ENCODE results near the gene TLR10.
A peak's percentile ranks its signal among the peaks of the same experiment; 100 is the strongest.
"Not testable (repeated sequence)": the region's sequence is repeated elsewhere in the genome, so short reads cannot be mapped to it uniquely, and the experiment has no call there.

The TLR10 gene

DNA sequence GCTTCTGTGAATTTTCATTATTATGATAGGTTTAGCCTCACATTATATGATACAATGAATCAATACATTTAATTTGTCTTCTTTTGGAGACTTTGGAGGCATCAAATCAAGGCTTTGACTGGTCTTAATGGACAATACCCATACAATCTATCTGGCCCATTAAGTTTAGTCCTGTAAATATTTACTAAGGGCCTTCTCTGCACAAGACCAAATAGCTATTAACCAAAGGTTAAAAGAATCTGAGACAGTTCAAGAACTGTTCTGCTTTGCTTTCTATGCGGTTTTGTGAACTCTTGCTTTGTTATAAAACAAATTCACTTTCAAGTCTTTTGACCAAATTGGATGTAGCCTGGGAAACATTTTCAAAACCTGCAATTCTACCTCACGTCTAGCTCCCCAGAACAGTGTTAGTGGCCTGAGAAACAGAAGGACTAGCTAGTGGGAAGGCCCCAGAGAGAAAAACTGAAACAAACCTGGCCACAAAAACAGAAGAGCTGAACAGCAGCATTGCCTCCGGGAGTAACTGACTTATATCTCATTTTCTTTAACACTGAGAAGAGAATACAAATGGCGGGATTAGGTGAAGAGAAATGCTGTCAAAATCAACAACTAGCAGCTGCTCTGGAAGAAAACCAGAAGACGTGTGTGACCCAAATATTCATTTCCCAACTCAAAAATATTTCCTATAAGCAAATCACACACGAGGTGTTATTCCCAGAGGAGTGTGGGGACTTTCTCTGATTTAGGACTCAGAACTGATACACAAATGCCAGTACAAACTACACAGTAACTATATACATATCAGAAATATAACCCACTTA lies 21.3 kb upstream of the TLR10 start:
- peak in 2 of 51 donors; percentile 27 to 73 for DNase-seq

GRCh38 chr4:38802561-38803355 lies 20.0 kb upstream of the TLR10 start:
- DNase-seq = no peak

DNA sequence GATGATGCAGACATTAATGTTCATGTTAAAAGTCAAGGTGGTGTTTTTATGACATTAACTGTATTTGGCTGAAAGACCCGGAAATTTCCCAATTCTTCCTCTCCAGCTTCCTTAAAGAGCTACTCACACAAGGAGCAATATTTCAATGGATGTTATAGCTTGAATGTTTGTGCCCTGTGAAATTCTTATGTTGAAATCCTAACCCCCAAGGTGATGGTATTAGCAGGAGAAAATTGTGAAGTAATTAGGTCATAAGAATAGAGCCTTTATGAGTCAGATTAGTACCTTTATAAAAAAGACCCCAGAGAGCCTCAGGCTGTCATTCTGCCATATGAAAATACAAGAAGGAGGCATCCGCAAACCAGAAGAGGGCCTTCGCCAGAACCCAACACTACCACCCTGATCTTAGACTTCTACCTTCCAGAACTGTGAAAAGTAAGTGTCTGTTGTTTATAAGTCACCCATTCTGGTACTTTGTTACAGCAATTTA lies 18.2 kb upstream of the TLR10 start:
- no peak for DNase-seq

DNA sequence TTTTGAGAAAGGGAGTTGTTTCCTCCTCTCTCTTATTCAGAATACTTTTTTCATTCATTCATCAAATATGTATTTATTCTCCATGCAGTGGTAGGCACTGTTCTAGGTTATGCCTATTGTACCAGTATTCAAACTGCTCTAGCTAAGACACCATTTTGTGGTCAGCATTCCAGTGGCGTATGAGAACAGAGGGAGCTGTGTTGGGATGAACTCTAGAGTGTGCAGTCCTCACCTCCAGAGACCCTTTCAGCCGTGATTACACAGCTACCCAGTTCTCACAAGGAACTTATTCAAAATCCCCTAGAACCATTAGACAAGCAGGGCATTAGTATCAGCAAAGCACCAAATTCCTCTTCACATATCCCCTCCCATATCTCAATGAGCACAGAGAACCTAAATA lies 17.6 kb upstream of the TLR10 start:
- DNase-seq = no peak

DNA sequence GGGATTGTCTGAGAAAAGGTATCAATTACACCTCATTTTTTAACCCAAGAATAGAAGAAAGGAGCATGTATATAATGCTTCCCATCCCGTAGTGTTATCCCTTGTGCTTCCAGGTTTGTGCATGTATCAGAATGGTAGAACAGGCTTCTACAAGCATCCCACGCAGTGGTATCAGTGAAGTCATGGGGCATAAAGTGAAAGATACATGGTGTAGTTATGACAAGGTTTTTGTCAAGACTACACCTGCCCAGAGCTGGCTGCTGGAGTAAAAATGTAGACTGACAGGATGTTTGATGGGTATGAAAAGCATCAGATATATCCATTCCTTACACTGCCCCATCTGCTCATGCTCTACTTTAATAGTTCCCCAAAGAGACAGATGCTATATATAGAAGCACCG lies 12.3 kb upstream of the TLR10 start:
- DNase-seq = no peak

- DNase-seq = no peak
Observed at GRCh38 chr4:38794051-38794450, 11.3 kb upstream of the TLR10 start.

GRCh38 chr4:38791010-38791409 lies 8.2 kb upstream of the TLR10 start:
- DNase-seq = no peak

GRCh38 chr4:38788317-38788716 lies 5.5 kb upstream of the TLR10 start:
- no peak for DNase-seq

DNA sequence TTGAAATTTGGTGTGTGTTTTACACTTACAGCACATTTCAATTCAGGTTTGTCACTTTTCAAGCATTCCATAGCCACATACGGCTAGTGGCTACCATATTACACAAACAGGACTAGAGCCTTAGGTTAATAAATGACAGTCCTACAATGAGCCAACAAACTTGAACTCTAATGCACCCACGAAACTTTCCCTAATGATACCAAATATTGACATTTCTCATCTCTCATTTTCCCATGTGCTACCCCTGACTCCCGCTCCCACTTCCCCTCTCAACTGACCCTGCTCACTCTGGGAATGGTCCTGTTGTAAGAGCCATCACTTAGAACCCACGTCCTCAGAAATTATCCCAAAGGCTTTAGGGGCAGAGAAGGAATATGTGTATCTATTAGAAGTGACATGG lies 4.9 kb upstream of the TLR10 start:
- DNase-seq = no peak

- peak in 9 of 51 donors; percentile 8 to 38 (median 24) for DNase-seq
Observed at GRCh38 chr4:38785901-38786402, 3.2 kb upstream of the TLR10 start.

DNA sequence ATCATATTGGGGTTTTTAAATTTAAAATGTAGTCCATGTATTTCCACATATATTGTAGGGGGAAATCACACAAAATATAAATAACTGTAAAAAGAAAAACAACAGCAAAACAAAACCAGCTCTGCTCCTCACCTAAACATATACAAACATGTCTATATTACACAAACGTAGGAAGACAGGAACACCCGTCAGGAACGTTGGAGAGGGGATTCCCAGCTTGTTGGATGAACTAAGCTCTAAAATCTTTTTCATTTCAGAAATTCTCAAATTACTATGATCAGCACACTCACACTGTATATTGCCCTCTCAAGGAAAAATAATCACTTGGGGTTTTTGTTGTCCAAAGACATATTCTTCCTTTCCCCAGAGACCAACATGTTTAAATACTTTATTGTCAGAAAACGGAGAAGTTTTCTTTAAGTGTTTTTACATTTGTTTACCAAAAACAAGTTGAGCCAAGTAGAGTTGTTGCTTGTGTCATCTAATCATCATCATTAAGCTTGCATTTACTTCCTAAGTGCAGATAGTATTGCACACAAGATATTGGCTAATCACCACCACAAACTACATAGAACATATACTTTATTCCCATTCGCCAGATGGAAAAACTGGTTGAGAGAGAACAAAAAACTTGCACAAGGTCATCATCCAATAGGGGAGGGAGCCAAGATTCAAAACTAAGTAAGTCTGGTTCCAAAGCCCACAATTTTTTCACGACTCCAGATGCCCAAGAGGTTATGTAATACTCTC lies 2.4 kb upstream of the TLR10 start:
- DNase-seq = no peak

GRCh38 chr4:38784141-38784540 lies 1.4 kb upstream of the TLR10 start:
- DNase-seq = no peak

- no peak for DNase-seq
Observed at GRCh38 chr4:38783109-38783460, 295 bp upstream of the TLR10 start.

- no peak for DNase-seq
Observed at GRCh38 chr4:38781854-38782261, 932 bp downstream of the TLR10 start.

DNA sequence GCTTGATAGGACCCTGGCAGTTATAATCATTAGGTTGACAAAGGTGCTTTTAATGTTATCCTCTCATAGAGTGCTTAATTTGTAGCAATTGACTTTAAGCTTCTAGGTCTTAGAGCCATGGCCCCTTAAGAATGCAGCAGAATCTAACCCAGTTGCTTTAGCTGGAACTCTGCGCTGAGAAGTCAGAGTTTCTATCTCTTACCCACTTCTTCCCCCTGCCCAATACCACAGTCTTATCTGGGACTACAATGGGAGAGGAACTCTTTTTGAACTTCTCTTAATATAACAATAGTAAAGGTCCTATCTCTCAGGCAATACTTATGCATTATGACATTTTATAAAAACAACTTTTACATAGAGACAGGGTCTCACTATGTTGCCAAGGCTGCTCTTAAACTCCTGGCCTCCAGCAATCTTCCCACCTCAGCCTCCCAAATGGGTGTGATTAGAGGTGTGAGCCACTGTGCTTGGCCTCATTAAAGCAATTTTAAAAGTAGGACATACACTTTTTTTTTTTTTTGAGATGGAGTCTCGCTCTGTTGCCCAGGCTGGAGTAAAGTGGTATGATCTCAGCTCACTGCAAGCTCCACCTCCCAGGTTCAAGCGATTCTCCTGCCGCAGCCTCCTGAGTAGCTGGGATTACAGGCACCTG lies 1.8 kb downstream of the TLR10 start:
- DNase-seq = no peak

GRCh38 chr4:38779790-38780189 lies 3.0 kb downstream of the TLR10 start:
- DNase-seq = no peak

GRCh38 chr4:38777925-38778324 lies 4.9 kb downstream of the TLR10 start:
- not testable (repeated sequence) for DNase-seq

- DNase-seq = no peak
Observed at GRCh38 chr4:38775326-38775725, 7.5 kb downstream of the TLR10 start.

- no peak for DNase-seq
Observed at GRCh38 chr4:38774181-38774955, 8.4 kb downstream of the TLR10 start.

DNA sequence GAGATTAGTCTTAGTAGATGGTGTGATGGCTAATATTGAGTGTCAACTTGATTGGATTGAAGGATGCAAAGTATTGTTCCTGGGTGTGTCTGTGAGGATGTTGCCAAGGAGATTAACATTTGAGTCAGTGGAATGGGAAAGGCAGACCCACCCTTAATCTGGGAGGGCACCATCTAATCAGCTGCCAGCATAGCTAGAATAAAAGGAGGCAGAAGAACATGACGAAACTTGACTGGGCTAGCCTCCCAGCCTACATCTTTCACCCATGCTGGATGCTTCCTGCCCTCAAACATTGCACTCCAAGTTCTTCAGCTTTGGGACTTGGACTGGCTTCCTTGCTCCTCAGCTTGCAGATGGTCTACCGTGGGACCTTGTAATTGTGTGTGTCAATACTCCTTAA lies 12.5 kb downstream of the TLR10 start:
- DNase-seq = not testable (repeated sequence)

All from hypothalamus (tissue), 51 donors.